22Rv1 (cell line): ENCODE measurements around the gene ARID1B.

Source experiments
- ZFX ChIP-seq: fragments of 450-650 bp; IDR thresholded peaks from 2 replicates; pipeline ENCODE4 v1.6.1; 2017; ENCODE audit warnings: antibody characterized with exemption, borderline replicate concordance
- TF ChIP-seq, protein P1 (sequence below): fragments of 450-650 bp; IDR thresholded peaks from 2 replicates; pipeline ENCODE4 v1.5.1; 2017; ENCODE audit warnings: mild to moderate bottlenecking

DNA sequence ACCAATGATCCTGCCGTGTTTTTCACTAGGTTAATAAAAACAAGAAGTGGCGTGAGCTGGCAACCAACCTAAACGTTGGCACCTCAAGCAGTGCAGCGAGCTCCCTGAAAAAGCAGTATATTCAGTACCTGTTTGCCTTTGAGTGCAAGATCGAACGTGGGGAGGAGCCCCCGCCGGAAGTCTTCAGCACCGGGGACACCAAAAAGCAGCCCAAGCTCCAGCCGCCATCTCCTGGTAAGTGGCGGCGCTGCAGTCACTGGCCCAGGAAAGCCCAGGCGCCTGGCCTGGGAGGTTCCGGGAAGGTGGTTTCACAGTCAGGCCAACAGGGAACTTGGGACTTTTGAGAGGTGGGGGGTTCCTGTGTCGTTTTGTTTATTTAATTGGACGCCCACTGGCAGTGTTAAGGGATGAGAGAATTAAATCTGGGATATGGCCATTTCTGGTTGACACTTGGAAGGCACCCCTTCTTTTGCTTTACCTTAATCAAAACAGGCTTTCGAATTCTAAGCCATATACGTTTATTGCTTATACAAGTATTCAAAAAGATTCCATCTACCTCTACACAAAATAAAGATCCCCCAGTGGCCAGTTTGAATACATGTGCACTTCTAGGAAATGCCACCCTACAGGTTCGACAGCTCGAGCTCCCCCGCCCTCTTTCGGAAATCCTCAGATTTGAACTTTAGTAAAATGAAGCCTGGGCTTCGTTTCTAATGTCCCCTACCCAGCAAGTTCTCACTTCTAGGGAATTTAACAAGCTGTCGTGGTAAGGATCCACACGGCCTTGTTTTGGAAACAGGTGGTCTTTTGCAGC lies 407.2 kb downstream of the ARID1B start:
- TF ChIP-seq, protein P1, sequence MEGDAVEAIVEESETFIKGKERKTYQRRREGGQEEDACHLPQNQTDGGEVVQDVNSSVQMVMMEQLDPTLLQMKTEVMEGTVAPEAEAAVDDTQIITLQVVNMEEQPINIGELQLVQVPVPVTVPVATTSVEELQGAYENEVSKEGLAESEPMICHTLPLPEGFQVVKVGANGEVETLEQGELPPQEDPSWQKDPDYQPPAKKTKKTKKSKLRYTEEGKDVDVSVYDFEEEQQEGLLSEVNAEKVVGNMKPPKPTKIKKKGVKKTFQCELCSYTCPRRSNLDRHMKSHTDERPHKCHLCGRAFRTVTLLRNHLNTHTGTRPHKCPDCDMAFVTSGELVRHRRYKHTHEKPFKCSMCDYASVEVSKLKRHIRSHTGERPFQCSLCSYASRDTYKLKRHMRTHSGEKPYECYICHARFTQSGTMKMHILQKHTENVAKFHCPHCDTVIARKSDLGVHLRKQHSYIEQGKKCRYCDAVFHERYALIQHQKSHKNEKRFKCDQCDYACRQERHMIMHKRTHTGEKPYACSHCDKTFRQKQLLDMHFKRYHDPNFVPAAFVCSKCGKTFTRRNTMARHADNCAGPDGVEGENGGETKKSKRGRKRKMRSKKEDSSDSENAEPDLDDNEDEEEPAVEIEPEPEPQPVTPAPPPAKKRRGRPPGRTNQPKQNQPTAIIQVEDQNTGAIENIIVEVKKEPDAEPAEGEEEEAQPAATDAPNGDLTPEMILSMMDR: peak; percentile 93
- TF ChIP-seq ZFX: no peak
